ENCODE data around the gene CES2. TPM values are rescaled to one million over a fixed set of nuclear protein-coding genes. Genes with fewer than 3 reads are reported as not detected.

Gene CES2
- total and polyA plus RNA-seq, 9 of the 15 experiments (the other 6 are each of a cell fraction or from before 2014, with no cell fraction given): 2.2 to 37.9 (median 24.4) TPM

DNA sequence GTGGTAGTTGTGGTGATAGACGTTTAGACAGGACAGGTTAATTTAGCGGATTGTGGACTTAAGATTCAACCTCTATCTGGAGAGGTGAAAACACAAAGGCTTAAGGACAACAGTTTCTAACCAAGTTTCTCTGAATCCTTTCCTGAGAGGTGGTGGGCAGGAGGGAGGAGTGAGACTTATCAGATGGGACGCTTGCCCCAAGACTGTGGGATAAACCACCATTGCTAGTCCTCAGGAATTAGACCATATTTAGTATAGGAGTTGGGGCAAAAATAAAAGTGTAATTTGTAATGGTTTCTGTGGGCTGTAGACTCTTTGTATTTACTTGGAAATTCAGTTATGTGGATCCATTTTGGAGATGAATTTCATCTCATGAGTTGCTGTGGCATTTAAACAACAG lies 48.4 kb upstream of the CES2 start (continued):
- TF ChIP-seq SMC3 (conservative IDR thresholded peaks at IDR 0.05; ENCODE audit: insufficient read depth, low read depth, low read length): no peak
- peak; percentile 46 for TF ChIP-seq NFIC (IDR thresholded peaks at IDR 0.05)
- TF ChIP-seq, protein P1, sequence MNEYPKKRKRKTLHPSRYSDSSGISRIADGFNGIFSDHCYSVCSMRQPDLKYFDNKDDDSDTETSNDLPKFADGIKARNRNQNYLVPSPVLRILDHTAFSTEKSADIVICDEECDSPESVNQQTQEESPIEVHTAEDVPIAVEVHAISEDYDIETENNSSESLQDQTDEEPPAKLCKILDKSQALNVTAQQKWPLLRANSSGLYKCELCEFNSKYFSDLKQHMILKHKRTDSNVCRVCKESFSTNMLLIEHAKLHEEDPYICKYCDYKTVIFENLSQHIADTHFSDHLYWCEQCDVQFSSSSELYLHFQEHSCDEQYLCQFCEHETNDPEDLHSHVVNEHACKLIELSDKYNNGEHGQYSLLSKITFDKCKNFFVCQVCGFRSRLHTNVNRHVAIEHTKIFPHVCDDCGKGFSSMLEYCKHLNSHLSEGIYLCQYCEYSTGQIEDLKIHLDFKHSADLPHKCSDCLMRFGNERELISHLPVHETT (CRISPR knock-in tag; conservative IDR thresholded peaks at IDR 0.05 in 1 of 2, IDR thresholded peaks at IDR 0.05 in 1 of 2): no peak
- TF ChIP-seq, protein P2, sequence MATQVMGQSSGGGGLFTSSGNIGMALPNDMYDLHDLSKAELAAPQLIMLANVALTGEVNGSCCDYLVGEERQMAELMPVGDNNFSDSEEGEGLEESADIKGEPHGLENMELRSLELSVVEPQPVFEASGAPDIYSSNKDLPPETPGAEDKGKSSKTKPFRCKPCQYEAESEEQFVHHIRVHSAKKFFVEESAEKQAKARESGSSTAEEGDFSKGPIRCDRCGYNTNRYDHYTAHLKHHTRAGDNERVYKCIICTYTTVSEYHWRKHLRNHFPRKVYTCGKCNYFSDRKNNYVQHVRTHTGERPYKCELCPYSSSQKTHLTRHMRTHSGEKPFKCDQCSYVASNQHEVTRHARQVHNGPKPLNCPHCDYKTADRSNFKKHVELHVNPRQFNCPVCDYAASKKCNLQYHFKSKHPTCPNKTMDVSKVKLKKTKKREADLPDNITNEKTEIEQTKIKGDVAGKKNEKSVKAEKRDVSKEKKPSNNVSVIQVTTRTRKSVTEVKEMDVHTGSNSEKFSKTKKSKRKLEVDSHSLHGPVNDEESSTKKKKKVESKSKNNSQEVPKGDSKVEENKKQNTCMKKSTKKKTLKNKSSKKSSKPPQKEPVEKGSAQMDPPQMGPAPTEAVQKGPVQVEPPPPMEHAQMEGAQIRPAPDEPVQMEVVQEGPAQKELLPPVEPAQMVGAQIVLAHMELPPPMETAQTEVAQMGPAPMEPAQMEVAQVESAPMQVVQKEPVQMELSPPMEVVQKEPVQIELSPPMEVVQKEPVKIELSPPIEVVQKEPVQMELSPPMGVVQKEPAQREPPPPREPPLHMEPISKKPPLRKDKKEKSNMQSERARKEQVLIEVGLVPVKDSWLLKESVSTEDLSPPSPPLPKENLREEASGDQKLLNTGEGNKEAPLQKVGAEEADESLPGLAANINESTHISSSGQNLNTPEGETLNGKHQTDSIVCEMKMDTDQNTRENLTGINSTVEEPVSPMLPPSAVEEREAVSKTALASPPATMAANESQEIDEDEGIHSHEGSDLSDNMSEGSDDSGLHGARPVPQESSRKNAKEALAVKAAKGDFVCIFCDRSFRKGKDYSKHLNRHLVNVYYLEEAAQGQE (IDR thresholded peaks at IDR 0.05; ENCODE audit: borderline replicate concordance): no peak
- TF ChIP-seq, protein P2 (CRISPR knock-in tag; IDR thresholded peaks at IDR 0.05; ENCODE audit: low read depth): no peak
- TF ChIP-seq SLC30A9 (CRISPR knock-in tag; IDR thresholded peaks at IDR 0.05): no peak
- TF ChIP-seq, protein P3, sequence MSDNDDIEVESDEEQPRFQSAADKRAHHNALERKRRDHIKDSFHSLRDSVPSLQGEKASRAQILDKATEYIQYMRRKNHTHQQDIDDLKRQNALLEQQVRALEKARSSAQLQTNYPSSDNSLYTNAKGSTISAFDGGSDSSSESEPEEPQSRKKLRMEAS (CRISPR knock-in tag; IDR thresholded peaks at IDR 0.05): no peak
- TF ChIP-seq HNRNPUL1 (IDR thresholded peaks at IDR 0.05; ENCODE audit: low read length): no peak
- peak in 1 of 2 experiments; percentile 54; a peak in 1 of 4 replicates for TF ChIP-seq RCOR1 (IDR thresholded peaks at IDR 0.05; ENCODE audit: borderline replicate concordance in 1 of 2, low read depth in 2 of 2, low read length in 2 of 2)
- no peak for TF ChIP-seq STAG1 (CRISPR knock-in tag; IDR thresholded peaks at IDR 0.05; ENCODE audit: borderline replicate concordance)
- TF ChIP-seq, protein P4, sequence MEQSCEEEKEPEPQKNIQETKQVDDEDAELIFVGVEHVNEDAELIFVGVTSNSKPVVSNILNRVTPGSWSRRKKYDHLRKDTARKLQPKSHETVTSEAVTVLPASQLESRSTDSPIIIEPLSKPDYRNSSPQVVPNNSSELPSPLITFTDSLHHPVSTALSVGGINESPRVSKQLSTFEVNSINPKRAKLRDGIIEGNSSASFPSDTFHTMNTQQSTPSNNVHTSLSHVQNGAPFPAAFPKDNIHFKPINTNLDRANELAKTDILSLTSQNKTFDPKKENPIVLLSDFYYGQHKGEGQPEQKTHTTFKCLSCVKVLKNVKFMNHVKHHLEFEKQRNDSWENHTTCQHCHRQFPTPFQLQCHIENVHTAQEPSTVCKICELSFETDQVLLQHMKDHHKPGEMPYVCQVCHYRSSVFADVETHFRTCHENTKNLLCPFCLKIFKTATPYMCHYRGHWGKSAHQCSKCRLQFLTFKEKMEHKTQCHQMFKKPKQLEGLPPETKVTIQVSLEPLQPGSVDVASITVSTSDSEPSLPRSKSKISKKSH (CRISPR knock-in tag; IDR thresholded peaks at IDR 0.05): no peak
- no peak for TF ChIP-seq MYBL2 (IDR thresholded peaks at IDR 0.05; ENCODE audit: low read depth)
- no peak for TF ChIP-seq MYBL2 (CRISPR knock-in tag; IDR thresholded peaks at IDR 0.05; ENCODE audit: borderline replicate concordance)
- no peak for TF ChIP-seq ARID2 (IDR thresholded peaks at IDR 0.05)
- TF ChIP-seq TAF1 (IDR thresholded peaks at IDR 0.05; ENCODE audit: control insufficient read depth, extremely low read depth, insufficient read depth, low read length, severe bottlenecking): no peak
- no peak for TF ChIP-seq KDM2B (CRISPR knock-in tag; IDR thresholded peaks at IDR 0.05)
- TF ChIP-seq GABPA (tag; conservative IDR thresholded peaks at IDR 0.05; ENCODE audit: low read depth): no peak
